Gastroesophageal sphincter (tissue), 4 donors: ENCODE data around the gene GPT2. TPM values are rescaled to one million over a fixed set of nuclear protein-coding genes. Genes with fewer than 3 reads are reported as not detected.

Experiments used
- ATAC-seq: fragments of 150-250 bp; one replicate; pipeline ENCODE4 v1.9.1; 2016; ENCODE audit warnings: mild to moderate bottlenecking, moderate library complexity
- H3K27ac ChIP-seq, 4 donors: fragments of 200-600 bp; sonication (generic) in 3 of 4; 1 replicate in 3 of 4; 2 replicates in 1 of 4; pipeline ENCODE4 v1.5.1; 2016 to 2019
- H3K27me3 ChIP-seq: fragments of 200-600 bp; sonication (generic); one replicate; pipeline ENCODE4 v1.5.1; 2019
- H3K36me3 ChIP-seq, 2 donors: fragments of 200-600 bp; sonication (generic); one replicate each; pipeline ENCODE4 v1.5.1; 2019; ENCODE audit warnings: control low read depth in 1 of 2
- H3K4me1 ChIP-seq, 3 donors: fragments of 200-600 bp; sonication (generic); 1 replicate in 2 of 3; 2 replicates in 1 of 3; pipeline ENCODE4 v1.5.1; 2016 to 2019; ENCODE audit warnings: control low read depth in 2 of 3
- H3K4me3 ChIP-seq, 2 donors: fragments of 200-600 bp; sonication (generic); one replicate each; pipeline ENCODE4 v1.5.1; 2019; ENCODE audit warnings: mild to moderate bottlenecking in 1 of 2, moderate library complexity in 1 of 2
- H3K9me3 ChIP-seq, 3 donors: fragments of 200-600 bp; sonication (generic); one replicate each; pipeline ENCODE4 v1.5.1; 2017 to 2019; ENCODE audit warnings: control low read depth in 2 of 3
- EP300 ChIP-seq: sonication (generic); formaldehyde crosslinking; IDR thresholded peaks from one replicate; pipeline ENCODE4 v1.6.1; 2017; ENCODE audit warnings: antibody characterized with exemption, mild to moderate bottlenecking
- POLR2A ChIP-seq, 2 donors: fragments of 450-650 bp; IDR thresholded peaks; one replicate each; pipeline ENCODE4 v1.6.1; 2017; ENCODE audit warnings: antibody characterized with exemption in 2 of 2, mild to moderate bottlenecking in 2 of 2, moderate library complexity in 1 of 2
- POLR2AphosphoS5 ChIP-seq: sonication (generic); formaldehyde crosslinking; IDR thresholded peaks from one replicate; pipeline ENCODE4 v1.6.1; 2017; ENCODE audit warnings: antibody characterized with exemption
- WGBS, 2 donors: methylation state at CpG; one replicate each; pipeline ENCODE4 v1.1.5; 2018; ENCODE audit warnings: low coverage in 1 of 2; 5-methylcytosine and 5-hydroxymethylcytosine counted together
- total RNA-seq, 4 donors: library from RNA; depleted of rRNA; stranded (reverse); fragments of >200 nt; gene quantifications; one replicate each; pipeline ENCODE4 v1.1.0, GENCODE V29; 2016
- TF ChIP-seq, protein P1 (sequence below), 4 experiments: fragments of 200-600 bp in 2 of 4; fragments of 450-650 bp in 2 of 4; sonication (generic) in 1 of 4; IDR thresholded peaks; one replicate each; pipeline ENCODE4 v1.5.1; 2017 to 2019; ENCODE audit warnings: antibody characterized with exemption in 4 of 4, mild to moderate bottlenecking in 2 of 4, moderate library complexity in 2 of 4

Gene GPT2
- total RNA-seq, 4 donors from 2014 or later: 3.8 to 8.6 (median 5.4) TPM

DNA sequence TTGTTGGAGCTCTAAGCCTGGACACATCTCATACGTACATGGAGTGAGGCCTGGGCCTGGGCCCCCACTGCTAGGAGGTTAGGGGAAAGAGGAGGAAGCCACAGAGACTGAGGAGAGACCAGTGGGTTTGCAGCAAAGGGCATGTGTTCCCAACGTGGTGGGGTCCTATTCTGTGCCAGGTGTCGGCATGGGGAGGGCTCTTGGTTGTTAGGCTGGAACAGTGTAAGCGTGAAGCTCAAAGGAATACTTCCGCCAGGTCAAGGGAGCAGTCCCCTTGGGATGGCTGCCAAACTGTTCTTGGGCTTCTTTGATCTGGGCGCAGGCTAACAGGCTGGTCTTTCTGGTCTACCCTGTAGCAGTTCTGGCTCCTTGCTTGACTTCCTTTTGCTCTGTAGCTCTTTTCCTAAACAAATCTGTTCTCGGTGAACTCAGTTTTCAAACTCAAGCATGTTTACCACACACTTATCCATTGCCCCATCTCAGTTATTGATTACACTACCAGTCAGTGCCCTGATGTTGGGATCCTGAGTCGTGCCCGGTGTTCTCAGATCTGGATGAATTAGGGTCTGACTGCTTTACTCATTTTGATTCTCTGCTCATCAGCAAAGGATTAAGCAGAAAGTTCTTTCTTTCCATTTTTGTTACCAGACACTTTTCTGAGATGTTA lies 36.4 kb downstream of the GPT2 start:
- ATAC-seq: no peak
- Histone ChIP-seq H3K4me1 (no peaks in the 10 kb centered on the region), H3K4me3 (no peak overlapping the region), H3K27me3 (no peaks in the 10 kb centered on the region), H3K9me3 (no peaks in the 10 kb centered on the region), H3K27ac (no peak overlapping the region), H3K36me3 (peaks cover 0 to 62% of the 10 kb centered on the region in 2 donors)
- no peak for TF ChIP-seq POLR2AphosphoS5
- no peak for TF ChIP-seq POLR2A (IDR thresholded peaks at IDR 0.05)
- TF ChIP-seq EP300: no peak
- TF ChIP-seq, protein P1, sequence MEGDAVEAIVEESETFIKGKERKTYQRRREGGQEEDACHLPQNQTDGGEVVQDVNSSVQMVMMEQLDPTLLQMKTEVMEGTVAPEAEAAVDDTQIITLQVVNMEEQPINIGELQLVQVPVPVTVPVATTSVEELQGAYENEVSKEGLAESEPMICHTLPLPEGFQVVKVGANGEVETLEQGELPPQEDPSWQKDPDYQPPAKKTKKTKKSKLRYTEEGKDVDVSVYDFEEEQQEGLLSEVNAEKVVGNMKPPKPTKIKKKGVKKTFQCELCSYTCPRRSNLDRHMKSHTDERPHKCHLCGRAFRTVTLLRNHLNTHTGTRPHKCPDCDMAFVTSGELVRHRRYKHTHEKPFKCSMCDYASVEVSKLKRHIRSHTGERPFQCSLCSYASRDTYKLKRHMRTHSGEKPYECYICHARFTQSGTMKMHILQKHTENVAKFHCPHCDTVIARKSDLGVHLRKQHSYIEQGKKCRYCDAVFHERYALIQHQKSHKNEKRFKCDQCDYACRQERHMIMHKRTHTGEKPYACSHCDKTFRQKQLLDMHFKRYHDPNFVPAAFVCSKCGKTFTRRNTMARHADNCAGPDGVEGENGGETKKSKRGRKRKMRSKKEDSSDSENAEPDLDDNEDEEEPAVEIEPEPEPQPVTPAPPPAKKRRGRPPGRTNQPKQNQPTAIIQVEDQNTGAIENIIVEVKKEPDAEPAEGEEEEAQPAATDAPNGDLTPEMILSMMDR (IDR thresholded peaks at IDR 0.05): no peak
- 72 to 74% methylated on average over 4 to 9 of the region's 9 CpGs for WGBS, 2 donors

DNA sequence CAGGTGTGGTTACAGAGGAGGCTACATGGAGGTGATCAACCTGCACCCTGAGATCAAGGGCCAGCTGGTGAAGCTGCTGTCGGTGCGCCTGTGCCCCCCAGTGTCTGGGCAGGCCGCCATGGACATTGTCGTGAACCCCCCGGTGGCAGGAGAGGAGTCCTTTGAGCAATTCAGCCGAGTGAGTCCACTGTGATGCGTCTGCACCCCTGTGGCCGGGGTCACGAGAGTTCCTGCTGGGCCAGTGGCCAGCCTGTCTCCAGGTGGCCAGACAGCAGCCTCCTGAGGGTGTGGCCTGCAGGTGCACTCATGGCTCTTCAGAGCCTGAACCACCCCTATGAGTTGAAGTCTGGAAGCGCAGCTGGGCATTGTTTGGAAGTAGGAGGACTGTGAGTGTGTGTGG lies 38.1 kb downstream of the GPT2 start:
- no peaks in the 10 kb centered on the region for H3K4me1 ChIP-seq
- TF ChIP-seq, protein P1 (IDR thresholded peaks at IDR 0.05): no peak
- TF ChIP-seq POLR2A (IDR thresholded peaks at IDR 0.05): no peak
- no peak for TF ChIP-seq EP300
- TF ChIP-seq POLR2AphosphoS5: no peak
- no peak overlapping the region for H3K4me3 ChIP-seq
- no peak for ATAC-seq
- no CpG with 5 or more reads among the region's 10 CpGs for WGBS, 2 donors
- H3K9me3 ChIP-seq: no peaks in the 10 kb centered on the region
- H3K27me3 ChIP-seq: no peaks in the 10 kb centered on the region
- peaks cover 0 to 63% of the 10 kb centered on the region in 2 donors for H3K36me3 ChIP-seq
- no peak overlapping the region for H3K27ac ChIP-seq

DNA sequence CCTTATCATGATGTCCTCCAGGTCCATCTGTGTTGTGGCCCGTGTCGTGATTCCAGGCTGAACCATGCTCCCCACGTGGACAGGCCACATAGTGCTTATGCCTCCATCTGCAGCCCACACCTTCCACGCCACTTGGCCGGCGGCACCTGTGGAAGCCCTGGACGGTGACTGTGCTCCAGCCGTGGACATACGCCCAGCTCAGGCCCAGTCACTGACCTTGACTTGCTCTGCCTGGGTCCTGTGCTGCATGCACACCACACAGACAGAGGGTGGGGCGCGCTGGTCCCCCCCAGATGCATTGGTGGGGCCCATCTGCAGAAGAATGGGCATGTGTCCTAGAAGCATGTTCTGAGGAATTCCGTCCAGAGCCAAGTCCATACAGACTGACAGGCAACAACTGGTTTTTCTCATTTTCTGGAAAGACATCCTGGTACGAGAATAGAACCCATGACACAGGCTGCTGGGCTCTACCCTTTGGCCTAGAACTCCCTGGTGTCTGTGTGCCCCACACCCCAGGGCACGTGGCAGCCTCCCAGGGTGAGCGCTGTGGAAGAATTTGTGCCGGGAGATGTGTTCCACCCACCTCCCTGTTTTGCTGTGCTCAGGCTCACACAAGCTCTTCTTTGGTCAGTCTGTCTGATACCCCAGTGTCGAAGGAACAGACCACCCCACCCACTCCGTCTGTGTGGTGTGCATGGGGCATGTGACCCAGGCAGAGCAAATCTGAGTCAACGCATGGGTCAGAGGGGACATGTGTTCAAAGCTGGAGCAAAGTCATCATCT lies 39.5 kb downstream of the GPT2 start:
- Histone ChIP-seq H3K27ac (no peak overlapping the region), H3K4me1 (no peaks in the 10 kb centered on the region), H3K36me3 (peaks cover 0 to 67% of the 10 kb centered on the region in 2 donors), H3K9me3 (no peaks in the 10 kb centered on the region), H3K4me3 (no peak overlapping the region), H3K27me3 (no peaks in the 10 kb centered on the region)
- 73% methylated on average over 4 of the region's 19 CpGs; no CpG with 5 or more reads in 1 of the 2 donors for WGBS, 2 donors
- no peak for TF ChIP-seq POLR2A (IDR thresholded peaks at IDR 0.05)
- TF ChIP-seq, protein P1 (IDR thresholded peaks at IDR 0.05): no peak
- TF ChIP-seq EP300: no peak
- no peak for TF ChIP-seq POLR2AphosphoS5
- peak; percentile 21 for ATAC-seq

DNA sequence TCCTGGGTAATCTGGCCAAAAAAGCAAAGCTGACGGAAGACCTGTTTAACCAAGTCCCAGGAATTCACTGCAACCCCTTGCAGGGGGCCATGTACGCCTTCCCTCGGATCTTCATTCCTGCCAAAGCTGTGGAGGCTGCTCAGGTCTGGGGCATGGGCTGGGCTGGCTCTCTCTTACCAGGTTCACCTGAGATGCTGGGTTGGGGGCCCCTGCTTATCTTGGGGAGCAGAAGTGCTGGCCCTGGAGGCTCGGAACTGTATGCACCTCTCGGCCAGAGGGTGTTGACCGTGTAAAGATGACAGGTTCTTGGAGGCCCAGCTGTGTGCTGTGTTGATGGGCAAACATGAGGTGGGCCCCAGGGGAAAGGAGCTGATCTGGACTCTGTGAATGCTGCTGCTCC lies 40.2 kb downstream of the GPT2 start:
- Histone ChIP-seq H3K4me3 (no peak overlapping the region), H3K9me3 (no peaks in the 10 kb centered on the region), H3K36me3 (peaks cover 0 to 67% of the 10 kb centered on the region in 2 donors), H3K4me1 (peaks cover 0 to 1% (median 0%) of the 10 kb centered on the region in 3 donors), H3K27me3 (no peaks in the 10 kb centered on the region), H3K27ac (no peak overlapping the region)
- no peak for ATAC-seq
- TF ChIP-seq EP300 (no peak), POLR2A (IDR thresholded peaks at IDR 0.05) (no peak), POLR2AphosphoS5 (no peak)
- TF ChIP-seq, protein P1 (IDR thresholded peaks at IDR 0.05): no peak
- 75 to 80% methylated on average over 1 of the region's 6 CpGs for WGBS, 2 donors
